ENCODE measurements around the gene TNFAIP8.
"Not testable (repeated sequence)": the region's sequence is repeated elsewhere in the genome, so short reads cannot be mapped to it uniquely, and the experiment has no call there.

TNFAIP8 gene

DNA sequence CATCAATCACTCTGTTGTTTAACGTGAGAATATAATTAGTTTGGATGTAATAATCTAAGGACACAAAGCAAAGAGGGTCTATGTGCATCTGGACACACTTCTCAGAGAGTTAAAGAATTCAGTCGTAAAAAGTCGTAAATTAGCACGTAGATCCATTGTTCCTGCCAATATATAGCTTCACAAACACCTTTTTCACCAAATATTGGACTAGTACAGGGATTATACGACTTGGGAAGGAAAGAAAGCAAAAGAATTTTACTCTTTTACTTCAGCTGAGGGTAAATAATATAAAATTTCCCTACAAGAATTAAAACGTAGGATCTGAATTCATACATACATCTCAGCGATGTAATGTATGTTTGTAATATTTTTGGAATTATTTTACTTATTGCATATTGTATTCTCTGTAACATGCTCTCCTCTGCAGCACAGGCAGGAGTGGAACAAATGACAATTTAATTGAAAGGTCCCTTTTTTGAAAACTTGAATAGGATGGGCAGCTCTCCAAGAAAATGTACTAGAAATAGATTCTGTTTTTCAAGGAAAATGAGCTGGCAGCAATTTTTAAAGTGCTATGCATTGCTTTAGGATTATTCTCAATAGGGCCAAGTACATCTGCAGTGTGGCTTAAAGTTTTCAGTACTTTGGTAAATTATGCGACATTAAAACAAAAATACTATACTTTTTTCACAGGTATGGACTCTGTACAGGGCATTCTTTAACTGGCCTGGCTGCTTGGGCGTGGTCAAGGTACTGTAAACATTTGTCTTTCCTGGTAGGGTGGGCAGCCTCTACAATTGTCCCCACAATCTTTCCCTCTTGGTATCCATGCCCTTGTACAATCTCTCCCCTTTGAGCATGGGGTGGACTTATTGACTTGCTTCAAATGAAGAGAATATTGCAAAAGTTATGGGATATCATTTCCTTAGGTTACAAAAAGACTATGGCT lies 56.7 kb downstream of the TNFAIP8 start:
- FAIRE-seq: no peak
- no peak for DNase-seq (ENCODE audit: insufficient read length, low spot score)

DNA sequence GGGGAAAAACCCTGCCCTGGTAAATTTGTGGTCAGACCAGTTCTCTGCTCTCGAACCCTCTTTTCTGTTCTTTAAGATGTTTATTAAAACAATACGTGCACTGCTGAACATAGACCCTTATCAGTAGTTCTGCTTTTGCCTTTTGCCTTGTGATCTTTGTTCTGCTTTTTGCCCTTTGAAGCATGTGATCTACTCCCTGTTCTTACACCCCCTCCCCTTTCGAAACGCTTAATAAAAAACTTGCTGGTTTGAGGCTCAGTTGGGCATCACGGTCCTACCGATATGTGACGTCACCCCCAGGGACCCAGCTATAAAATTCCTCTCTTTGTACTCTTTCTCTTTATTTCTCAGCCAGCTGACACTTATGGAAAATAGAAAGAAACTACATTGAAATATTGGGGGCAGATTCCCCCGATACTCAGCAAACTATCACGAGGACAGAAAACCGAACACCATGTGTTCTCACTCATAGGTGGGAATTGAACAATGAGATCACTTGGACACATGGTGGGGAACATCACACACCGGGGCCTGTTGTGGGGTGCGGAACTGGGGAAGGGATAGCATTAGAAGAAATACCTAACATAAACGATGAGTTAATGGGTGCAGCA lies 58.4 kb downstream of the TNFAIP8 start:
- not testable (repeated sequence) for DNase-seq (ENCODE audit: insufficient read length, low spot score); FAIRE-seq

DNA sequence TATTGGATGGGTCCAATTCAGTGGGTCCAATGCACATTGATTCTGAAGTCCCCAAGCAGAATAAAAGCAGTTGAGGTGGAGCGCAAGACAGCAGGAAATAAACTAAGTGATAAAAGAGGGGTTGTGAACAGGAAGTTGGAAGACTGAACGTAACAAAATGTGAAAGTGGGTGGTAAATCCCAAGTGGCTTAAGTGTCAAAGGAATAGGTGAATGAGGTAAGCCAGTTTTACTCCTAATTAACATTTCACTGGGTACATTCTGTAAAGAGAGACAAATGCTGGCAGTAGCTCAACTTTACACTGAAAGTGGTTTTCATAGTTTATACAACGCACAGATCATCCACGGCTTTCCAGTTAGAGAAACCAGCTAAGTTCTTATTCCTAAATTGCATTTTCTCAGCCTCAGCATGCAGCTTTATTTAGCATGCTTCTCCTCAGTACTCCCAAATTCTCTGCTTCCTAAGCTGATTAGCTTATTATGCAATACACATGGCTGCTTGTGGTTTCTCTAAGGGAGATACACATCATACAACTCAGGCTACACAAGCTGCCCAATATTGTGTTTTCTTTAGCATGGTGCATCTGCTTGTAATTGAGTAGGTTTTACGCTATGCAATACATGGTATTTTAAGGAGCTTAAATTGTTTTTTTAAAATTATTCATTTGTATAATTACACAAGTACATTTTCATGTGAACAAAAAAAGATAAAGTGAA lies 62.2 kb downstream of the TNFAIP8 start:
- DNase-seq (ENCODE audit: insufficient read length, low spot score) (no peak), FAIRE-seq (no peak)

DNA sequence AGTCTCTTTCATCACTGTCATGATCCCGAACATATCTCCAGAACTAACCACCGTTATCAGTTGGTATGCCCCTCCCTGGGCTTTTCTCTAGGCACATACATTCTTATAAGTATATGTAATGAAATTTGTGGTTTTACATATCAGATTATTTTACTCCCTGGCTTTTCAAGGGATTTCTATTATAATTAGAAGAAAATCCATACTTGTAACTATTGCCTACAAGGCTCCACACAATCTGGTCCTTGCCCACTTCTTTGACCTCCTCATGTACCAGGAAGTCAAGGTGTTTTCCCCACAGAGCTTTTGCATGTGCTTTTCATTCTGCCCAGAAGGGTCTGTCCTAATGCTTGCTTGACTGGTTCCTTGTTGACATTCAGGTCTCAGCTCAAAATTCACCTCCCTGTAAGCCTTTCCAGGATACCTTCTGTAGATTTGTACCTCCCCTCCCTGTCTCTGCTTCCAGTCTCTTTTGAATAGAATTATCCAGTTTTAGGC lies 62.8 kb downstream of the TNFAIP8 start:
- FAIRE-seq: no peak
- no peak for DNase-seq (ENCODE audit: insufficient read length, low spot score)

DNA sequence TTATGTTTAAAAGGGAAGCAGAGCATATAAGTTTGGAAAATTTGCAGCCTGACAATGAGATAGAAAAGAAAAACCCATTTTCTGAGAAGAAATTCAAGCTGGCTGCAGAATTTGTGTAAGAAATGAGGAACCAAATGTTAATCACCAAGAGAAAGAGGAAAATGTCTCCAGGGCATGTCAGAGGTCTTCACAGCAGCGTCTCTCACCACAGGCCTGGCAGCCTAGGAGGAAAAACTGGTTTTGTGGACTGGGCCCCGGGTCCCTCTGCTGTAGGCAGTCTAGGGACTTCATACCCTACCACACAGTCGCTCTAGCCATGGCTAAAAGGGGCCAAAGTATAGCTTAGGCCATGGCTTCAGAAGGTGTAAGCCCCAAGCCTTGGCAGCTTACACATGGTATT lies 64.3 kb downstream of the TNFAIP8 start:
- FAIRE-seq (no peak), DNase-seq (ENCODE audit: insufficient read length, low spot score) (no peak)

DNA sequence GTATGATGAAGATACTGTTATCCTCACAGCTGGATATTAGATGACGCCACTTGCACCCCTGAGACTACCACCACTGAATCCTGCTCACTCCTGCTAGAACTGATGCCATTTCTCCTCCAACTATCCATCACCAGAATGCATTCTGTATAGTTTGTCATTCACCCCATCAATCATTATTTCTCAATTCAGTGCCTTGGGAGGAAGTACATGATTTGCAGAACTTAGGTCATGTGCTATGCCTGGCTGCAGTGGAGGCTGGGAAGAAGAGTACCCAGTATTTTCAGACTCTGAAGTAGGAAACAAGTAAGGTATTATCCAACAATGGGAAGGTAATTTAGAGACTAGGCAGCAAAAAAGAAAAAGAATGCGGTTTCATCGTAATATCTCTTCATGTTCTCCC lies 70.2 kb downstream of the TNFAIP8 start:
- FAIRE-seq: no peak
- no peak for DNase-seq (ENCODE audit: insufficient read length, low spot score)

DNA sequence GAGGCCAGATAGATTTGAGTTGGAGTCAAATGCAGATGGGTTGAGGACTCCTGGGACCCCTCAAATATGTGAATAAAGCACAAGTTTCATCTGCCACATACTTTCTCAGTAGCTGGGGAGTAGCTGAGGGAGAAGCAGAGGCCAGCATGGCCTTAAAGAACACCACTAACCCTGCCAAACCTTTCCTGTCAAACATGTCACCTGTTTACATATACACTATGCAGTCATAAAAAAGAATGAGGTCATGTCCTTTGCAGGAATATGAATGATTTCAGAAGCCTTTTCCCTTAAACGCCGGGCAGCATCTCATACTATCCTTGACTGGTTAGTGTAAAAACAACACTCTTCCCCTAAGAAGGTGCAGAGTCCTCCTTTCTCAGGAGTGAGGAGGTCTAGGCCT lies 71.2 kb downstream of the TNFAIP8 start:
- FAIRE-seq: no peak

DNA sequence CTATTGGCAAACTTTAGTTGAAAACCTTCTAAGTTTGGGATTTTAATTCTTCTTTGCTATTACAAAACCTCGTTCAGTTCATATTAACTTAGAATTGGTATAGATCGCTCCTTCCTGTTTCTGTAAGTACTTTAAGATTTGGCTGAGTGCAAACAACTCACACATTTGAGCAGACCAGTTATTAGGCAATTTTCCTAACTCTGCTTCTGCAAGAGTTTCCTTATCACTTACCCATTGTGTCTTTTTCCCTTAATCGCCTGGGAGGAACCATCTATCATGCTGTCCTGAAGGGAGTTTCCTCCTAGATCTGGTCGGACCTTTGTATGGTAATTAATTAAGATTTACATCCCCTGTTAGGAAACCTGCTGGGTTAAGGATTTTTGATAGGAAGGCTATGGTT lies 71.8 kb downstream of the TNFAIP8 start:
- DNase-seq (ENCODE audit: insufficient read length, low spot score): not testable (repeated sequence)

More for the DNA sequence above, 71.2 kb downstream of the TNFAIP8 start:
- no peak for DNase-seq (ENCODE audit: insufficient read length, low spot score)

DNA sequence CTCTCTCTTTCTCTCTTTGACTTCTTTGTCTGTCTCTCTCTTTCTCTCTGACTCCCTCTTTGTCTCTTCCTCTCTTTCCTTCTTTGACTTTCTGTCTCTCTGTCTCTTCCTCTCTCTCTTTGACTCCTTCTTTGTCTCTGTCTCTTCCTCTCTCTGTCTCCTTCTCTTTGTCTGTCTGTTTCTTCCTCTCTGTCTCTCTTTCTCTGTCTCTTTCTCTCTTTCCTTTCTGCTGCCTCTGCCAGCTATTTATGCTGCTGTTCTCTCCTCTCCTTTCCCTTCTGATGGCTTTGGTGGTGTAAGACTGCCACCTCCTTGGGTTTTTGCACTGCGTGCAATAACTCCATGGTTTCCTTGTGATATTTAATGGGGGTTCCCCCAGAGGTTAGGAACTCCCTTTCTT lies 72.3 kb downstream of the TNFAIP8 start:
- FAIRE-seq: not testable (repeated sequence)

More for the DNA sequence above, 71.8 kb downstream of the TNFAIP8 start:
- FAIRE-seq: not testable (repeated sequence)

DNA sequence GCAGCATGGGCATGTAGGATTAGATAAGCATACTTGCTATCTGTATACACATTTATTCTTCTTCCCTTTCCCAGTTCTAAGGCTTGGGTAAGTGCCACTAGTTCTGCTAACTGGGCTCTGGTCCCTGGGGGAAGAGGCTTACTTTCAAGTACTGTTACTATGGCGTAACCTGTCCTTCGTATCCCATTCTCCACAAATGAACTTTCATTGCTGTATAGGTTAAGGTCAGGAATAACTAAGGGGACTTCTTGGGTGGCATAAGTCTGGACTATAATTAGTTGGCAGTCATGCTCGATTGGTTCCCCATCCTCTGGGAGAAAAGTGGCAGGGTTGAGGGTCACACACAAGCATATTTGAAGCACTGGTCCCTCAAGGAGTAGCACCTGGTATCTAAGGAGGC lies 72.8 kb downstream of the TNFAIP8 start:
- not testable (repeated sequence) for FAIRE-seq; DNase-seq (ENCODE audit: insufficient read length, low spot score)

More for the DNA sequence above, 72.3 kb downstream of the TNFAIP8 start:
- DNase-seq (ENCODE audit: insufficient read length, low spot score): not testable (repeated sequence)

DNA sequence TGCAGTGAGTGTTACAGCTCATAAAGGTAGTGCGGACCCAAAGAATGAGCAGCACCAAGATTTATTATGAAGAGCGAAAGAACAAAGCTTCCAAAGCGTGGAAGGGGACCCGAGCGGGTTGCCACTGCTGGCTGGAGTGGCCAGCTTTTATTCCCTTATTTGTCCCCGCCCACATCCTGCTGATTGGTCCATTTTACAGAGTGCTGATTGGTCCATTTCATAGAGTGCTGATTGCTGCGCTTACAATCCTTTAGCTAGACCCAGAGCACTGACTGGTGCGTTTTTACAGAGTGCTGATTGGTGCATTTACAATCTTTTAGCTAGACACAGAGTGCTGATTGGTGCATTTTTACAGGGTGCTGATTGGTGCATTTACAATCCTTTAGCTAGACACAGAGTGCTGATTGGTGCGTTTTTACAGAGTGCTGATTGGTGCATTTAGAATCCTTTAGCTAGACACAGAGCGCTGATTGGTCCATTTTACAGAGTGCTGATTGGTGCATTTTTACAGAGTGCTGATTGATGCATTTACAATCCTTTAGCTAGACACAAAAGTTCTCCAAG lies 76.9 kb downstream of the TNFAIP8 start:
- not testable (repeated sequence) for DNase-seq (ENCODE audit: insufficient read length, low spot score); FAIRE-seq

DNA sequence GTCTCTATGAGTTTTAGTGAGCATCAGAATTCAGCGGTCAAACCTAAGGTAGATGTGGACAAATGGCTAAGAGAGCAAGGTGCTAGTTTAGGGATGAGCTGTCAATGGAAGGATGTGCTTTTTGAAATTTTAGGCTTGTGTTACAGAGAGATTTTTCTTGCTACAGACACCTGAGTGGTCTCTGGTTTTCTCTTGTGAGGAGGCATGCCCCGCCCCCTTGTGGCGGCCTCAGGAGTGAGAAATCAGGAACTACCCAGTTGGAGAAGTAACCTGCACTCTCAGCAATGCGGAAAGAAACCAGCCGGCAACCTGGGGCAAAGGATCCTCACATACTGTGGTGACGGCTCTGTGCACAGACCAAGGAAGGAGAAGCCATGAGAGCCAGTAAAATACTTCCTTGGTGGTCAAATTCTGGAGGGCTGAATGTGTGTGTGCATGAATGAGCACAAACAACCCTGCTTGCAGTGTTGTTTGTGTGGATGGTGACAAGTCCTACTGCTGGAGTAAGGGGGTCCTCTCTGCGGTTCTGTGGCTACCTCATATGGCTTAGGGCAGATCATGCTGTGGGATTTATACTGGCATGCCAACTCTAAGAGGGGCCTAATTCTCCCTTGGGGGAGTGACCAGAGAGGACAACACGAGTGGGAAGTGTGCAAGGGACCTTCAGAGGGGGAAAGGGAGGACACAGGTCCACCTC lies 79.8 kb downstream of the TNFAIP8 start:
- no peak for FAIRE-seq

DNA sequence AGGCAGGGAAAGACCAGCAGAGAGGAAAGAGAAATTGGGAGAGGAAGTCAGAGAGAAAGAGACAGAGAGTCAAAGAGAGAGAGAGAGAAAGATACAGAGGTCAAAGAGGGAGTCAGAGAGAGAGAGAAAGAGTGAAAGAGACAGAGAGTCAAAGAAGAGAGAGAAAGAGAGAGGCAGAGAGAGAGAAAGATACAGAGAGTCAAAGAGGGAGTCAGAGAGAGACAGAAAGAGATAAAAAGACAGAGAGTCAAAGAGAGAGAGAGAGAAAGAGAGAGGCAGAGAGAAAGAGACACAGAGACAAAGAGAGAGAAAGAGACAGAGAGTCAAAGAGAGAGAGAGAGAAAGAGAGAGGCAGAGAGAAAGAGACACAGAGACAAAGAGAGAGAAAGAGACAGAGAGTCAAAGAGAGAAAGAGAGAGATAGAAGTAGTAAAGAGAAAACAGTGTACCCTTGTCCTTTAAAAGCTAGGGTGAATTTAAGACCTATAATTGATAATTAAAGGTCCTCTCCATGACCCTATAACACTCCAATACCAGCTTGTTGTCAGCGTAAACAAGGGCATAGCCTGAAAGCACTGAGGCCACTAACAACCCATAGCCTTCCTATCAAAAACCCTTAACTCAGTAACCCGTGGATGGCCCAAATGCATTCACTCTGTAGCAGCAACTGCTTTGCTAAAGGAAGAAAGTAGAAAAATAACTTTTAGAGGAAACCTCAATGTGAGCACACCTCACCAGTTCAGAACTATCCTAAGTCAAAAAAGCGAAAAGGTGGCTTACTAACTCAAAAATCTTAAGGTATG lies 82.2 kb downstream of the TNFAIP8 start:
- FAIRE-seq; DNase-seq (ENCODE audit: insufficient read length, low spot score): not testable (repeated sequence)

More for the DNA sequence above, 79.8 kb downstream of the TNFAIP8 start:
- DNase-seq (ENCODE audit: insufficient read length, low spot score): no peak

DNA sequence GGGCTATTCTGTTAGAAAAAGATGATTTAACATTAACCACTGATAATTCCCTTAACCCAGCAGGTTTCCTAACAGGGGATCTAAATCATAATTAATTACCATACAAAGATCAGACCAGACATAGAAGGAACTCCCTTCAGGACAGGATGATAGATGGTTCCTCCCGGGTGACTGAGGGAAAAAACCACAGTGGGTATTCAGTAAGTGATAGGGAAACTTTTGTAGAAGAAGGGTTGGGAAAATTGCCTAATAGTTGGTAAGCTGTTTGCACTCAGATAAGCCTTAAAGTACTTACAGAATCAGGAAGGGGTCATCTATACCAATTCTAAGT lies 82.7 kb downstream of the TNFAIP8 start:
- not testable (repeated sequence) for FAIRE-seq; DNase-seq (ENCODE audit: insufficient read length, low spot score)

DNA sequence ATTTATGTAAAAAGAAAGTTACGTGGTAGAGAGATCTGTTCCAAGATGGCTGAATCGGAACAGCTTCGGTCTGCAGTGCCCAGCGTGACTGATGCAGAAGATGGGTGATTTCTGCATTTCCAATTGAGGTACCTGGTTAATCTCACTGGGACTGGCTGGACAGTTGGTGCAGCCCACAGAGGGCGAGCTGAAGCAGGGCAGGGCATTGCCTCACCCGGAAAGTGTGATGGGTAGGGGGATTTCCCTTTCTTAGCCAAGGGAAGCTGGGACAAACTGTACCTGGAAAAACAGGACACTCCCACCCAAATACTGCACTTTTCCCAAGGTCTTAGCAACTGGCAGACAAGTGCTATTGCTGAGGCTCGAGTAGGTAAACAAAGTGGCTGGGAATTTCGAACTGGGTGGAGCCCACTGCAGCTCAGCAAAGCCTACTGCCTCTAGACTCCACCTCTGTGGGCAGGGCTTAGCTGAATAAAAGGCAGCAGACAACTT lies 83.4 kb downstream of the TNFAIP8 start:
- DNase-seq (ENCODE audit: insufficient read length, low spot score) (no peak), FAIRE-seq (no peak)

DNA sequence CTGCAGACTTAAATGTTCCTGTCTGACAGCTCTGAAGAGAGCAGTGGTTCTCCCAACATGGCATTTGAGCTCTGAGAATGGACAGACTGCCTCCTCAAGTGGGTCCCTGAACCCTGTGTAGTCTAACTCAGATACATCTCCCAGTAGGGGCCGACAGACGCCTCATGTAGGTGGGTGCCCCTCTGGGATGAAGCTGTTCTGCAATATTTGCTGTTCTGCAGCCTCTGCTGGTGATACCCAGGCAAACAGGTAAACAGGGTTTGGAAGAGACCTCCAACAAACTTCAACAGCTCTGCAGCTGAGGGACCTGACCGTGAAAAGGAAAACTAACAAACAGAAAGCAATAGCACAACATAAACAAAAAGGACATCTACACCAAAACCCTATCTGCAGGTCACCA lies 83.8 kb downstream of the TNFAIP8 start:
- not testable (repeated sequence) for DNase-seq (ENCODE audit: insufficient read length, low spot score); FAIRE-seq

DNA sequence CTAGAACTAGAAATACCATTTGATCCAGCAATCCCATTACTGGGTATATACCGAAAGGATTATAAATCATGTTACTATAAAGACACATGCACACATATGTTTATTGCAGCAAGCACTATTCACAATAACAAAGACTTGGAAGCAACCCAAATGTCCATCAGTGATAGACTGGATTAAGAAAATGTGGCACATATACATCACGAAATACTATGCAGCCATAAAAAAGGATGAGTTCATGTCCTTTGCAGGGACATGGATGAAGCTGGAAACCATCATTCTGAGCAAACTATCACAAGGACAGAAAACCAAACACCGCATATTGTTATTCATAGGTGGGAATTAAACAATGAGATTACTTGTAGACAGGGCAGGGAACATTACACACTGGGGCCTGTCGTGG lies 88.8 kb downstream of the TNFAIP8 start:
- not testable (repeated sequence) for FAIRE-seq; DNase-seq (ENCODE audit: insufficient read length, low spot score)

DNA sequence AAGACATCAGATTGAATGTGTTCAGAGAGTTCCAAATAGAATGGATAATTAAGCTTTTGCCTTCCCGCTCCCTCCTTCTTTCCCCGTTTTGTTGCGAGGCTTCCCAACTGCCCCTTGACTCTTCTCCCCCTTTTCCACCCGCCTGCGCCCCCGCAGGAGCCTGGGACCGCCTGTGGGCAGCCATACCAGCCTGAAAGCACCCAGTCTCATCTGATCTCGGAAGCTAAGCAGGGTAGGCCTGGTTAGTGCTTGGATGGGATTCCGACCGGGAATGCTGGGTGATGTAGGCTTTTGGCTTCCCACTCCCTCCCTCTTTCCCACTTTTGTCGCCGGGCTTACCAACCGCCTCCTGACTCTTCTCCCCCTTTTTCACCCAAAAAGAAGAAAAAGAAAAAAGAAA lies 89.7 kb downstream of the TNFAIP8 start:
- FAIRE-seq: no peak

More for the DNA sequence above, 89.7 kb downstream of the TNFAIP8 start:
- no peak for DNase-seq (ENCODE audit: insufficient read length, low spot score)
